Neural cell (in vitro differentiated cells): ENCODE results near the gene COL5A1. TPM values are rescaled to one million over a fixed set of nuclear protein-coding genes. Genes with fewer than 3 reads are reported as not detected.

ENCODE experiments used
- H2AFZ ChIP-seq: fragments of 200-600, 300-800 bp; sonication (generic), shearing (Covaris generic); 2 replicates; pipeline ENCODE4 v1.6.0; 2014; ENCODE audit warnings: low read depth, mild to moderate bottlenecking, antibody characterized with exemption, low read length, moderate library complexity
- H3F3A ChIP-seq: fragments of 200-600 bp; shearing (Covaris generic); 2 replicates; pipeline ENCODE4 v1.6.1; 2016; ENCODE audit warnings: mild to moderate bottlenecking, moderate library complexity, mixed read lengths, antibody characterized with exemption, low read length; ENCODE audit not compliant: insufficient read depth, poor library complexity, severe bottlenecking
- H3K27ac ChIP-seq: fragments of 200-600, 300-800 bp; sonication (generic), shearing (Covaris generic); 2 replicates; pipeline ENCODE4 v1.5.1; 2014; ENCODE audit warnings: mild to moderate bottlenecking, low read length, moderate library complexity
- H3K27me3 ChIP-seq: fragments of 300-800, 200-600 bp; sonication (generic), shearing (Covaris generic); 2 replicates; pipeline ENCODE4 v1.6.0; 2014; ENCODE audit warnings: mild to moderate bottlenecking, low read depth, low read length, moderate library complexity; ENCODE audit not compliant: insufficient read depth
- H3K36me3 ChIP-seq: fragments of 300-800, 200-600 bp; sonication (generic), shearing (Covaris generic); 2 replicates; pipeline ENCODE4 v1.5.1; 2014; ENCODE audit warnings: mild to moderate bottlenecking, antibody characterized with exemption, low read length, moderate library complexity; ENCODE audit not compliant: insufficient read depth
- H3K4me2 ChIP-seq: fragments of 300-800, 200-600 bp; sonication (generic), shearing (Covaris generic); 2 replicates; pipeline ENCODE4 v1.6.0; 2014; ENCODE audit warnings: mild to moderate bottlenecking, low read length
- H3K4me3 ChIP-seq: fragments of 300-800, 200-600 bp; sonication (generic), shearing (Covaris generic); 2 replicates; pipeline ENCODE4 v1.5.1; 2014; ENCODE audit warnings: mild to moderate bottlenecking, low read length, moderate library complexity
- H3K79me2 ChIP-seq: fragments of 200-600 bp; shearing (Covaris generic); replicated peaks from 2 replicates; pipeline ENCODE4 v1.6.0; 2014; ENCODE audit warnings: mild to moderate bottlenecking, low read length, moderate library complexity; ENCODE audit not compliant: insufficient read depth
- H3K9ac ChIP-seq: fragments of 300-800, 200-600 bp; sonication (generic), shearing (Covaris generic); 2 replicates; pipeline ENCODE4 v1.6.1; 2016; ENCODE audit warnings: mild to moderate bottlenecking, low read length, mixed read lengths
- H3K9me2 ChIP-seq: fragments of 200-600 bp; shearing (Covaris generic); 2 replicates; pipeline ENCODE4 v1.6.1; 2016; ENCODE audit warnings: mild to moderate bottlenecking, low read length, mixed read lengths; ENCODE audit not compliant: insufficient read depth
- H3K9me3 ChIP-seq: fragments of 200-600, 300-800 bp; sonication (generic), shearing (Covaris generic); 2 replicates; pipeline ENCODE4 v1.6.1; 2016; ENCODE audit warnings: mild to moderate bottlenecking, mixed run types, low read length, moderate library complexity, mixed read lengths
- H4K20me1 ChIP-seq: fragments of 200-600 bp; shearing (Covaris generic); 2 replicates; pipeline ENCODE4 v1.6.1; 2016; ENCODE audit warnings: mild to moderate bottlenecking, mixed run types; ENCODE audit not compliant: insufficient read depth
- CTCF ChIP-seq: fragments of 450-650 bp; IDR thresholded peaks from 2 replicates; pipeline ENCODE4 v1.5.1; 2014; ENCODE audit warnings: antibody characterized with exemption, mild to moderate bottlenecking, moderate library complexity; ENCODE audit not compliant: poor library complexity, severe bottlenecking
- EP300 ChIP-seq: fragments of 450-650 bp; conservative IDR thresholded peaks from 2 replicates; pipeline ENCODE4 v1.6.1; 2014; ENCODE audit warnings: antibody characterized with exemption, mild to moderate bottlenecking, moderate library complexity; ENCODE audit not compliant: poor library complexity, severe bottlenecking
- EZH2 ChIP-seq: fragments of 200-600, 300-800 bp; shearing (Covaris generic), sonication (generic); IDR thresholded peaks from 2 replicates; pipeline ENCODE4 v1.6.1; 2014; ENCODE audit warnings: antibody characterized with exemption, low read length, borderline replicate concordance, mild to moderate bottlenecking; ENCODE audit not compliant: insufficient read depth, poor library complexity, severe bottlenecking
- MXI1 ChIP-seq: fragments of 450-650 bp; conservative IDR thresholded peaks from 2 replicates; pipeline ENCODE4 v1.6.1; 2014; ENCODE audit warnings: antibody characterized with exemption, mild to moderate bottlenecking; ENCODE audit not compliant: poor library complexity, severe bottlenecking
- POLR2AphosphoS5 ChIP-seq: IDR thresholded peaks from 2 replicates; pipeline ENCODE4 v1.6.1; 2012
- RAD21 ChIP-seq: fragments of 450-650 bp; conservative IDR thresholded peaks from 2 replicates; pipeline ENCODE4 v1.6.1; 2014; ENCODE audit warnings: antibody characterized with exemption, mild to moderate bottlenecking, moderate library complexity
- SMC3 ChIP-seq: fragments of 450-650 bp; conservative IDR thresholded peaks from 2 replicates; pipeline ENCODE4 v1.6.1; 2014; ENCODE audit warnings: antibody characterized with exemption, mild to moderate bottlenecking, moderate library complexity; ENCODE audit not compliant: poor library complexity
- TAF1 ChIP-seq: IDR thresholded peaks from 2 replicates; pipeline ENCODE4 v1.6.1; 2012; ENCODE audit warnings: low read depth
- polyA plus RNA-seq: library from polyadenylated mRNA; depleted of rRNA; stranded (reverse); fragments of >200 nt; gene quantifications from 2 replicates; pipeline ENCODE4 v1.2.3, GENCODE V29; 2014
- TF ChIP-seq, protein P1 (sequence below): IDR thresholded peaks from 2 replicates; pipeline ENCODE4 v1.6.1; 2012; ENCODE audit warnings: borderline replicate concordance

The COL5A1 gene
- polyA plus RNA-seq, 1 donor from 2014 or later: not detected

GRCh38 chr9:134774410-134774809, 132.8 kb downstream of the COL5A1 start:
- Histone ChIP-seq H3K36me3 (no peaks in the 10 kb centered on the region), H2AFZ (no peak overlapping the region), H3K9ac (no peak overlapping the region), H3K27me3 (no peaks in the 10 kb centered on the region), H3K4me3 (no peak overlapping the region), H4K20me1 (no peaks in the 10 kb centered on the region), H3K9me2 (no peaks in the 10 kb centered on the region), H3K27ac (no peak overlapping the region), H3K4me2 (no peak overlapping the region), H3F3A (no peaks in the 10 kb centered on the region), H3K79me2 (no peaks in the 10 kb centered on the region), H3K9me3 (no peaks in the 10 kb centered on the region)
- no peak for TF ChIP-seq EZH2
- TF ChIP-seq SMC3: no peak
- no peak for TF ChIP-seq RAD21
- TF ChIP-seq EP300: no peak
- no peak for TF ChIP-seq MXI1
- TF ChIP-seq TAF1: no peak
- TF ChIP-seq POLR2AphosphoS5: no peak
- TF ChIP-seq, protein P1, sequence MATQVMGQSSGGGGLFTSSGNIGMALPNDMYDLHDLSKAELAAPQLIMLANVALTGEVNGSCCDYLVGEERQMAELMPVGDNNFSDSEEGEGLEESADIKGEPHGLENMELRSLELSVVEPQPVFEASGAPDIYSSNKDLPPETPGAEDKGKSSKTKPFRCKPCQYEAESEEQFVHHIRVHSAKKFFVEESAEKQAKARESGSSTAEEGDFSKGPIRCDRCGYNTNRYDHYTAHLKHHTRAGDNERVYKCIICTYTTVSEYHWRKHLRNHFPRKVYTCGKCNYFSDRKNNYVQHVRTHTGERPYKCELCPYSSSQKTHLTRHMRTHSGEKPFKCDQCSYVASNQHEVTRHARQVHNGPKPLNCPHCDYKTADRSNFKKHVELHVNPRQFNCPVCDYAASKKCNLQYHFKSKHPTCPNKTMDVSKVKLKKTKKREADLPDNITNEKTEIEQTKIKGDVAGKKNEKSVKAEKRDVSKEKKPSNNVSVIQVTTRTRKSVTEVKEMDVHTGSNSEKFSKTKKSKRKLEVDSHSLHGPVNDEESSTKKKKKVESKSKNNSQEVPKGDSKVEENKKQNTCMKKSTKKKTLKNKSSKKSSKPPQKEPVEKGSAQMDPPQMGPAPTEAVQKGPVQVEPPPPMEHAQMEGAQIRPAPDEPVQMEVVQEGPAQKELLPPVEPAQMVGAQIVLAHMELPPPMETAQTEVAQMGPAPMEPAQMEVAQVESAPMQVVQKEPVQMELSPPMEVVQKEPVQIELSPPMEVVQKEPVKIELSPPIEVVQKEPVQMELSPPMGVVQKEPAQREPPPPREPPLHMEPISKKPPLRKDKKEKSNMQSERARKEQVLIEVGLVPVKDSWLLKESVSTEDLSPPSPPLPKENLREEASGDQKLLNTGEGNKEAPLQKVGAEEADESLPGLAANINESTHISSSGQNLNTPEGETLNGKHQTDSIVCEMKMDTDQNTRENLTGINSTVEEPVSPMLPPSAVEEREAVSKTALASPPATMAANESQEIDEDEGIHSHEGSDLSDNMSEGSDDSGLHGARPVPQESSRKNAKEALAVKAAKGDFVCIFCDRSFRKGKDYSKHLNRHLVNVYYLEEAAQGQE: no peak
- TF ChIP-seq CTCF: no peak

DNA sequence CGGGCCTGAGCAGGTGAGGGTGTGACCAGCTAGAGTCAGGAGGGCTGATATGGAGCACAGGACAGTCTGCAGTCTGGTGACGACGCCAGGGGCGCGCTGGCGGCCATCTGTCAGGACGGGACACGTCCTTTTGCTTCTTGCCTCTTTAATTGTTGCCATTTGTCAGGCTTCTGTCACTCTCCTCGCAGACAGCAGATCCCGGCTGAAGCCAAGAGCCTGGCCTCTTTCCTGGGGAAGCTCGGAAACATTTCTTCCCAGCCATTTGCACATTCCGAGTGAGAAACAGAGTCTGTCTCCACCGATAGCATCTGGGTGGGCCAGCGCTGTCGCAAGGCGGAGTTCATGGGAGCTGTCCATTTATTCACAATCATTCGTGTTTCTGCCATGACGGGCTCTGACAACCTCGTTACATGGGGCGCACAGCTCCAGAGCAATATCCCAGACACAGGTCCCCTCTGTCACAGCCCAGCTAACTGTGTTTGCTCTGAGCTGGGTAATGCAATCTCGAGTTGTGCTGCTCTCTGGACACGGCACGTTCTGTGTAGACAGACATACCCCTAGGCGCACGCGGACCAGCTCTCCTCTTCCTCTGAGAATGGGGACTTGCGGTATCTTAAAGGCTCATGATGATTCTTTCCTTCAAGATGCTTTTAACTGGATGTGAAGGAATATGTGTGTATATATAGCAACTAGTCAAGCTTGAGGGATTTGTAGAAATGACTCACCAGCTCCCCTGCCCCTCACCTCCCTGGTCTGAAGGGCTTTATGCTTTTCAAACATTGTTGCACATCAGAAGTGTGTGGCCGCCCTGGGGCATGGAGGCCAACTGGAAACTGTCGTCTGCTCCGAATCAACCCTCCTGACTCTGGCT, 133.7 kb downstream of the COL5A1 start:
- H3K9me2 ChIP-seq: no peaks in the 10 kb centered on the region
- no peaks in the 10 kb centered on the region for H3K79me2 ChIP-seq
- no peaks in the 10 kb centered on the region for H3F3A ChIP-seq
- TF ChIP-seq POLR2AphosphoS5 (no peak), TAF1 (no peak), CTCF (no peak)
- TF ChIP-seq, protein P1: peak; percentile 55
- H2AFZ ChIP-seq: no peak overlapping the region
- peak overlapping the region; percentile 28 for H3K27ac ChIP-seq
- no peaks in the 10 kb centered on the region for H3K9me3 ChIP-seq
- H3K9ac ChIP-seq: no peak overlapping the region
- no peak overlapping the region for H3K4me2 ChIP-seq
- no peaks in the 10 kb centered on the region for H3K36me3 ChIP-seq
- H4K20me1 ChIP-seq: no peaks in the 10 kb centered on the region
- no peak overlapping the region for H3K4me3 ChIP-seq
- no peaks in the 10 kb centered on the region for H3K27me3 ChIP-seq
